Activated naive CD4-positive, alpha-beta T cell treated with Interleukin-2 at 50 U/mL for 16 hours (primary cell): ENCODE data around the gene CACNA1B.
"Not testable (repeated sequence)": the region's sequence is repeated elsewhere in the genome, so short reads cannot be mapped to it uniquely, and the experiment has no call there.

Experiments used
- DNase-seq: peaks from one replicate; pipeline ENCODE4 v3.0.0-alpha.2; 2020

The CACNA1B gene

GRCh38 chr9:138078846-138079245, 201.3 kb downstream of the CACNA1B start:
- no peak for DNase-seq

GRCh38 chr9:138080979-138081378, 203.4 kb downstream of the CACNA1B start:
- no peak for DNase-seq

DNA sequence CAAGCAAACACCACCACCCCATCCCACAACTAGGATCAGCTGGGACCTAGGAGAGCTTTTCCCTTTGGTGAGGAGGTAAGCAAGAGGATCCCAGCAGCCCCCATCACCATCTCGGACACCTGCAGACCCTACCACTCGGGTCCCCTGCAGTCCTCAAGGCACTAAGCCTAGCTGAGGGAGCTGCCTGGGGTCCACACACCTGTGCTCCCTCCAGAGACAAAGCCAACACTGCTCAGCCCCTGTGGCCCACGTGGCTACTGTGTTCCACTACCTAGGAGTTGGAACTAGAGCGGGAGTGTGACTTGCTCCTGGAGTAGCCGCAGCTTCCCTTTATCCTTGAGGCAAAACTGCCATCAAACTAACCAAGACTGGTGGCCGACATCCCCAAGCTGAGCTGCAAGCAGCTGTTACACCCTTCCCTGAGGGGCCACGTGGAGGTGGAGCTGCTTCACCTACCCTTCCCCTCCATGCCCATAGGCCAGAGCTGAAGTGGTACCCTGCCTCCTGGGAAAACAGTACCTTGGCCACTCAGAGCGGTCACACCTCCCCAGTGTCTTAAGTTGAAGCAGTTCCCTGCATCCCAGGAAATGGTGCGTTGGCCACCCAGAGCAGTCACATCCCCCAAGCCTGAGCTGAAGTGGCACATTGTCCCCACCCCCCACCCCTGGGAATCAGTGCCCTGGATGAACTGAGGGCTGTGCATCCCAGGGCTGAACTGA, 205.5 kb downstream of the CACNA1B start:
- DNase-seq: no peak

GRCh38 chr9:138083873-138084272, 206.3 kb downstream of the CACNA1B start:
- DNase-seq: no peak

- no peak for DNase-seq
Measured at GRCh38 chr9:138085568-138085967, 208.0 kb downstream of the CACNA1B start.

DNA sequence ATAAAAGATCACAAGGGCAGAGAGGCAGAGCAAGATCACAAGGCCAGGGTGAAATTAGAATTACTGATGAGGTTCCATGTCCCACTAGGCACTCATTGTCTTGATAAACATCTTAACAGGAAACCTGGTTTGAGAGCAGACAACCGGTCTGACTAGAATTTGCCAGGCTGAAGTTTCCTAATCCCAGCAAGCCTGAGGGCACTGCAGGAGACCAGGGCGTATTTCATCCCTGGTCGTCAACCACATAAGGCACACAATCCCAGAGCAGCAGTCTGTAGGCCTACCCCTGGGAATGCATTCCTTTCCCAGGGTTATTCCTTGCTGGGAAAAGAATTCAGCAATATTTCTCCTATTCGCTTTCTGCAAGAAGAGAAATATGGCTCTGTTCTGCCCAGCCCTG, 214.5 kb downstream of the CACNA1B start:
- DNase-seq: not testable (repeated sequence)

GRCh38 chr9:138094028-138094427, 216.4 kb downstream of the CACNA1B start:
- no peak for DNase-seq

DNA sequence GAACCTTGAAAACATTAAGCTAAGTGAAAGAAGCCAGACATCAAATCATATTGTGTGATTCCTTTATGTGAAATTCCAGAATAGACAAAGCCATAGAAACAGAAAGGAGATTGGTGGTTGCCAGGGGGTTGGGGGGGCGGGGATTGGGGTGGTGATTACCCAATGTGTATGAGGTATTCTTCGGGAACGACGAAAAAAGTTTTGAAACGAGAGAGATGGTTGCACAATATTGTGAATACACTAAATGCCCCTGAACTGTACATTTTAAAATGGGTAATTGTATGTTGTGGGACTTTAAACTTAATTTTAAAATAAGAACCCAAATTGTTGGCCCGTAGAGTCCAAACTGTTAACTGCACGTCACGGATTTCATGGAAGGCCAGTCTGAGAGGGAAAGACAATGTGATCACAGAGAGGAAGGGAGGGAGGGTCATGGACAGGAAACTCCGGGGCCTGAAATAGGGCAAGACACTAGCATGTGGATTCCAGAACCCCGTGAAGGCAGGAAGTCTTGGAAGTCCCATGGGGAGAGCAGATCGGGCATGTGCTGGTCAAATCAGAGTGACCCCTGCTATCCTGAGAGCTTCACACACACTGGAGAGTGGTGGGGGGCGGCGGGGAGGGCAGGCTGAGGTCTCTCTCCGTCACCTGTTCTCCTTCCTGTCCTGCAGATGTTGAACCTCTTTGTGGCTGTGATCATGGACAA, 218.4 kb downstream of the CACNA1B start:
- DNase-seq: no peak

DNA sequence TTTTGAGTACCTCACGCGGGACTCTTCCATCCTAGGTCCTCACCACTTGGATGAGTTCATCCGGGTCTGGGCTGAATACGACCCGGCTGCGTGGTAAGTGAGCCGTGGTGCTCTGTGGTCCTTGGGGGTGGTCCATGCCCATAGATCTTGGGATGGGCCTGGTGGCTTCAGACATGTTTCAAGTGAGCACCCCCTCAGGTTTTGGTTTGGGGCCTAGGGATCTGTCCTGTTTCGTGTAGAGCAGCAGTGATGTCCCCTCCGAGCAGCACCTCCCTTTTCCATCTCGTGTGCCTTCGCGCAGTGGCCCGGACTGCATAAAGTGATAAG, 218.9 kb downstream of the CACNA1B start:
- DNase-seq: no peak

- DNase-seq: no peak
Measured at GRCh38 chr9:138097501-138097991, 220.0 kb downstream of the CACNA1B start.

- no peak for DNase-seq
Measured at GRCh38 chr9:138098116-138098907, 220.7 kb downstream of the CACNA1B start.

DNA sequence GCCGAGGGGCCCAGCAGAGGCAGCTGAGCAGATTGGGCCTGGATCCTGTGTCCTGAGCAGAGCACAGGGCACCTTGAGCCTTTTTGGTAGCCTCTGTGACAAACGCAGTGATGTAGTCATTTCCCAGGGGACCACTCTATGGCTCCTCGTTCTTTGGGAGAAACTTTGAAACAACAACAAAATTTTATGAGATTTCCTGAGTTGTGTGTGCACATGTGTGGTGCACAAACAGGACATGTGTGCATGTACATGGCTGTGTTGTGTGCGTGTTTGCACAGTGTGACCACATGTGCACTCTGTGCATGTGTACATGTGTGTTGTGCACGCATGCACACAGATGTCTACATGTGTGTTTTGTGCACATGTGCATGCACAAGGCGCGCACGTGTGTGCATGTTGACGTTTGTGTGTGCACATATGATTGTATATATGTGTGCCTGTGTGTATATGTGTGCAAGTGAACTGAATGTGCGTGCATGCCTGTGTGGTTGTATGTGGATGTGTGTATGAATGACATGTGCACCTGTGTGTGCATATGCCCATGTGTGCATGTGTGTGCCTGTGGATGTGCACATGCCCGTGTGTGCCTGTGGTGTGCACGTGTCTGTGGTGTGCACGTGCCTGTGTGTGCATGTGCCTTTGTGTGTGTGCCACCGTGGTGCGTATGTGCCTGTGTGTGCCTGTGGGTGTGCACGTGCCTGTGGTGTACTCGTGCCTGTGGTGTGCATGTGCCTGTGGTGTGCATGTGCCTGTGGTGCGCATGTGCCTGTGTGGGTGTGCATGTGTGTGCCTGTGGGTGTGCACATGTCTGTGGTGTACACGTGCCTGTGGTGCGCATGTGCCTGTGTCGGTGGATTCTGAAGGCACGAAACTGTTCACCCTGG, 221.6 kb downstream of the CACNA1B start:
- DNase-seq: no peak

- no peak for DNase-seq
Measured at GRCh38 chr9:138099803-138100598, 222.4 kb downstream of the CACNA1B start.

GRCh38 chr9:138100711-138101350, 223.2 kb downstream of the CACNA1B start:
- no peak for DNase-seq

DNA sequence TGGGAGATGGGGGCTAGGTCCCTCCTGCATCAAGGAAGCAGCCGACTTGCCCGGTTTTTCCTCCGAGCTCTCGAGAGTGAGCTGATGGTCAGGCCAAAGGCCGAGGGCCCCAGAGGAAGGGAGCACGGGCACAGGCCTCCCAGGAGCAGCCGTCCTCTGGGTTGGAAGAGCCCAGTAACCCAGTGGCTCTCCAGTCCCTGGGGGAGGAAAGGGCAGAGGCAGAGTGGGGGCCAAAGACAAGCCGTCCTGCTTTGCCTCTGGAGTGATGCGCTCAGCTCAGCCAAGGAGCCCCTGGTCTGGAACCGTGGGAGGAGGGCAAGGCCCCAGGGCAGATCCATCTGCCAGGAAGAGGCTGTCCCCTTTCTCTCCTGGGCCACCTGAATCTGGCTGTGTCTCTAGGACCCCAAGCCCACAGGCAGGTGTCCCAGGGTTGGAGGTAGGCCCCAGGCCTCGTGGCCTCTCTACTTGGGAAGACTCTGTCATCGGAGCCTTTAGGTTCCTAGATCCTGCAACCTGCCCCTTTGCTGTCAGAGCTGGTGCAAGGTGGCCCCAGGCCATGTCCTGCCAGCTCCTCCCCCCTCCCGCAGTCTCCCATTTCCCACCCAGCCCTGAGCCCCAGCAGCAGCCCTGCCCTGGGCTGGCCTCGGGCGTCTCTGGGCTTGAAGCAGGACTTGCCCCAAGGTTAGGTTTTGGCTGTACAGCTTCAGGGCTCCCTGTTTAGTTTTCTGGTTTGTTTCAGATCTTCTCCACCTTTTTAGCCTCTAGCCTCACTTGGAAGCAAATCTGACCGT, 224.1 kb downstream of the CACNA1B start:
- DNase-seq: no peak

GRCh38 chr9:138102246-138103051, 224.9 kb downstream of the CACNA1B start:
- no peak for DNase-seq

DNA sequence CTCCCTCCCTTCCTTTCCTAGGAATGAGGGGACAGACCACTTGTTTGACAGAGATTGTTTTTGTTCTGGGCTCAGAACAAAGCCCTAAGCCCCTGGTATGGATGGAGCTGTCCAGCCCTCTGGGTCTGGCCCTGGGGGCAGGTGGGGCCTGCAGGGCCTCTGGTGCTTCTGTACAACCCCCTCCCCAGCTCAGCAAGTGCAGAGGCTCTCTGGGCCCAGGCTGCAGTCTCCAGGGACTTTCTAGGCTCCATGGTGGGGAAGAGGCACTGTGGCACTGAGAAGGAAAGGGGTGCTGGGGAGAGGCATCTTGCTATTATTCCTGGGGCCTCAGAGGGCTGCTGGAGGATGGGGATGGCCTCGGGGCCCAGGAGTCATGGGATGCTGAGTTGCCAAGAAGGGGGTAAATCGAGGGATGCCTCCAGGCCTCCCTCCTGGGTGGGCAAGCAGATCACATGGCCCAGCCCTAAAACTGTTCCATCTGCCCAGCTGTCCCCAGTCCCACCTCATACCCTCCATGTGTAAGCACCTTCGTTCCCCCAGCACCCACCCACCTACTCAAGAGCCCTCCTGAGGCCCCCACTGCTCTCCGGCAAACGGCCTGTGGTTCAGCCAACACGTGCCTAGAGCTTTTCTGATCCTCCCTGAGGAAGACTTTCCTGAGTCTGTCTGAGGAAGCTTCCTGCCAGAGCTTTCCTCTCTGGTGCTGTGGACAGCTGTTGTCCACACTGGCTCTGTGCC, 225.7 kb downstream of the CACNA1B start:
- no peak for DNase-seq

DNA sequence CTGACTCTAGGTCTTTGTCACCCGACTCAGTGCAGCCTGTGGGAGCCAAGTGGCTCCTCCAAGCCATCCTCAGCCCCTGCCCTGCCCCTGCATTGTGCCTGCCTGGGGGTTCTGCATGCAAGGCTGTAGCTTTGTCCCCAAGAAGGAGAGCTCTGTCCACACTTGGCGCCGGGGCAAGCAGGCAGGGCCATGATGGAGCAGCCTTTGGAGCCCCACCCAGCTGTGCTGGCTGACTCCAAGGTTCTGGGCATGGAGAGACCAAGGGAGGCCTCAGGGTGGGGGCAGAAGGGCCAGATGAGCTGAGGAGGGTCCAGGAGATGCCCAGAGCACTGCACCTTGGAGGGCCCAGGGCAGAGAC, 226.2 kb downstream of the CACNA1B start:
- DNase-seq: no peak
